Measurements from ENCODE around the gene API5.
A peak's percentile ranks its signal among the peaks of the same experiment; 100 is the strongest.
"Not testable (repeated sequence)": the region's sequence is repeated elsewhere in the genome, so short reads cannot be mapped to it uniquely, and the experiment has no call there.

Gene API5

DNA sequence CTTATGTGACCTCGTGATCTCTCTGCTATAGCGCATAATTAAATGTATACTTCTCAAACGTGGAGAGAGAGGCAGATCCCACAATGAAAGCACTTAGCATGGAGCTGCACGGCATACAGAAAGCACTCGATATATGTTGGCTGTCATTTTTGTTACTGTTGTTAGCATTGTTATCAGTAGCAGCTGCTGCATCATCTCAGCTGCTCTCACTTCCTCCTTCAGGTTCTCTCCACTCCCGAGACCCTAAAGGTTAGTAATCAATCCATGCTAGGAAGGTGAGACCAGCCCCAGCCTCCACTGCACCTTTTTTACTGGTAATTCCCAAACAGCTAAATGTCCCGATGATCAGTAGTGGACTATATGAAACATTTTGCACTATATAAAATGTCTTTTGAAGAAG lies 13.4 kb upstream of the API5 start:
- Histone ChIP-seq H3K27me3 (ENCODE audit: insufficient read depth, low read length) (peaks cover 30% of the 10 kb centered on the region), H3K27ac (ENCODE audit: low read depth, low read length) (no peak overlapping the region), H3K4me1 (ENCODE audit: control insufficient read depth, insufficient read depth, low read length, unreplicated experiment) (no peaks in the 10 kb centered on the region), H3K79me2 (ENCODE audit: control insufficient read depth, insufficient read depth, low read length, unreplicated experiment) (no peaks in the 10 kb centered on the region), H3K36me3 (ENCODE audit: insufficient read depth, low read length) (no peaks in the 10 kb centered on the region), H2AFZ (ENCODE audit: low read length, unreplicated experiment) (no peak overlapping the region), H3K4me3 (ENCODE audit: low read depth, low read length) (no peak overlapping the region)

GRCh38 chr11:43315966-43316365 lies 4.2 kb downstream of the API5 start:
- peaks cover 5% of the 10 kb centered on the region for H3K36me3 ChIP-seq (ENCODE audit: insufficient read depth, low read length)
- H3K4me1 ChIP-seq (ENCODE audit: control insufficient read depth, insufficient read depth, low read length, unreplicated experiment), result peaks cover 16% of the 10 kb centered on the region
- H3K27ac ChIP-seq (ENCODE audit: low read depth, low read length), result no peak overlapping the region
- H3K4me3 ChIP-seq (ENCODE audit: low read depth, low read length), result no peak overlapping the region
- no peaks in the 10 kb centered on the region for H3K27me3 ChIP-seq (ENCODE audit: insufficient read depth, low read length)
- peaks cover 70% of the 10 kb centered on the region for H3K79me2 ChIP-seq (ENCODE audit: control insufficient read depth, insufficient read depth, low read length, unreplicated experiment)
- no peak overlapping the region for H2AFZ ChIP-seq (ENCODE audit: low read length, unreplicated experiment)

- H3K27ac ChIP-seq (ENCODE audit: low read depth, low read length), result no peak overlapping the region
- peaks cover 70% of the 10 kb centered on the region for H3K79me2 ChIP-seq (ENCODE audit: control insufficient read depth, insufficient read depth, low read length, unreplicated experiment)
- H3K36me3 ChIP-seq (ENCODE audit: insufficient read depth, low read length), result peaks cover 9% of the 10 kb centered on the region
These were observed 4.7 kb downstream of the API5 start for GRCh38 chr11:43316451-43316850.

GRCh38 chr11:43327987-43328386 lies 16.2 kb downstream of the API5 start:
- Histone ChIP-seq H3K79me2 (ENCODE audit: control insufficient read depth, insufficient read depth, low read length, unreplicated experiment) (no peaks in the 10 kb centered on the region), H3K36me3 (ENCODE audit: insufficient read depth, low read length) (peaks cover 58% of the 10 kb centered on the region), H3K4me1 (ENCODE audit: control insufficient read depth, insufficient read depth, low read length, unreplicated experiment) (peaks cover 17% of the 10 kb centered on the region), H3K27ac (ENCODE audit: low read depth, low read length) (peak overlapping the region; percentile 57), H3K4me3 (ENCODE audit: low read depth, low read length) (no peak overlapping the region), H2AFZ (ENCODE audit: low read length, unreplicated experiment) (no peak overlapping the region), H3K27me3 (ENCODE audit: insufficient read depth, low read length) (no peaks in the 10 kb centered on the region)

More at GRCh38 chr11:43316451-43316850, 4.7 kb downstream of the API5 start:
- Histone ChIP-seq H3K4me1 (ENCODE audit: control insufficient read depth, insufficient read depth, low read length, unreplicated experiment) (peaks cover 16% of the 10 kb centered on the region), H2AFZ (ENCODE audit: low read length, unreplicated experiment) (no peak overlapping the region), H3K4me3 (ENCODE audit: low read depth, low read length) (no peak overlapping the region), H3K27me3 (ENCODE audit: insufficient read depth, low read length) (no peaks in the 10 kb centered on the region)

- Histone ChIP-seq H3K36me3 (ENCODE audit: insufficient read depth, low read length) (peaks cover 59% of the 10 kb centered on the region), H3K79me2 (ENCODE audit: control insufficient read depth, insufficient read depth, low read length, unreplicated experiment) (no peaks in the 10 kb centered on the region), H3K27me3 (ENCODE audit: insufficient read depth, low read length) (no peaks in the 10 kb centered on the region), H2AFZ (ENCODE audit: low read length, unreplicated experiment) (no peak overlapping the region), H3K4me3 (ENCODE audit: low read depth, low read length) (no peak overlapping the region), H3K27ac (ENCODE audit: low read depth, low read length) (peak overlapping the region; percentile 57), H3K4me1 (ENCODE audit: control insufficient read depth, insufficient read depth, low read length, unreplicated experiment) (peaks cover 17% of the 10 kb centered on the region)
These were observed 16.7 kb downstream of the API5 start for GRCh38 chr11:43328482-43328881.

- H3K27me3 ChIP-seq (ENCODE audit: insufficient read depth, low read length), result no peaks in the 10 kb centered on the region
- no peak overlapping the region for H3K27ac ChIP-seq (ENCODE audit: low read depth, low read length)
- no peaks in the 10 kb centered on the region for H3K79me2 ChIP-seq (ENCODE audit: control insufficient read depth, insufficient read depth, low read length, unreplicated experiment)
- H2AFZ ChIP-seq (ENCODE audit: low read length, unreplicated experiment), result no peak overlapping the region
- H3K4me1 ChIP-seq (ENCODE audit: control insufficient read depth, insufficient read depth, low read length, unreplicated experiment), result no peaks in the 10 kb centered on the region
- H3K36me3 ChIP-seq (ENCODE audit: insufficient read depth, low read length), result peaks cover 41% of the 10 kb centered on the region
- H3K4me3 ChIP-seq (ENCODE audit: low read depth, low read length), result no peak overlapping the region
These were observed 29.4 kb downstream of the API5 start for GRCh38 chr11:43341159-43341558.

DNA sequence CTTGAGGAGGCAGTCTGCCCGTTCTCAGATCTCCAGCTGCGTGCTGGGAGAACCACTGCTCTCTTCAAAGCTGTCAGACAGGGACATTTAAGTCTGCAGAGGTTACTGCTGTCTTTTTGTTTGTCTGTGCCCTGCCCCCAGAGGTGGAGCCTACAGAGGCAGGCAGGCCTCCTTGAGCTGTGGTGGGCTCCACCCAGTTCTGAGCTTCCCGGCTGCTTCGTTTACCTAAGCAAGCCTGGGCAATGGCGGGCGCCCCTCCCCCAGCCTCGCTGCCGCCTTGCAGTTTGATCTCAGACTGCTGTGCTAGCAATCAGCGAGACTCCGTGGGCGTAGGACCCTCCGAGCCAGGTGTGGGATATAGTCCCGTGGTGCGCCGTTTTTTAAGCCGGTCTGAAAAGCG lies 39.6 kb downstream of the API5 start:
- not testable (repeated sequence) for H3K36me3 ChIP-seq (ENCODE audit: insufficient read depth, low read length); H3K27ac ChIP-seq (ENCODE audit: low read depth, low read length); H3K27me3 ChIP-seq (ENCODE audit: insufficient read depth, low read length); H3K4me3 ChIP-seq (ENCODE audit: low read depth, low read length); H2AFZ ChIP-seq (ENCODE audit: low read length, unreplicated experiment); H3K4me1 ChIP-seq (ENCODE audit: control insufficient read depth, insufficient read depth, low read length, unreplicated experiment); H3K79me2 ChIP-seq (ENCODE audit: control insufficient read depth, insufficient read depth, low read length, unreplicated experiment)

- Histone ChIP-seq H2AFZ (ENCODE audit: low read length, unreplicated experiment) (no peak overlapping the region), H3K27ac (ENCODE audit: low read depth, low read length) (no peak overlapping the region), H3K4me3 (ENCODE audit: low read depth, low read length) (no peak overlapping the region), H3K27me3 (ENCODE audit: insufficient read depth, low read length) (no peaks in the 10 kb centered on the region), H3K36me3 (ENCODE audit: insufficient read depth, low read length) (no peaks in the 10 kb centered on the region), H3K79me2 (ENCODE audit: control insufficient read depth, insufficient read depth, low read length, unreplicated experiment) (peaks cover 4% of the 10 kb centered on the region), H3K4me1 (ENCODE audit: control insufficient read depth, insufficient read depth, low read length, unreplicated experiment) (peaks cover 3% of the 10 kb centered on the region)
These were observed 42.5 kb downstream of the API5 start for GRCh38 chr11:43354311-43354710.

- H3K27ac ChIP-seq (ENCODE audit: low read depth, low read length), result no peak overlapping the region
- H3K36me3 ChIP-seq (ENCODE audit: insufficient read depth, low read length), result no peaks in the 10 kb centered on the region
- H3K4me1 ChIP-seq (ENCODE audit: control insufficient read depth, insufficient read depth, low read length, unreplicated experiment), result peaks cover 14% of the 10 kb centered on the region
- peaks cover 24% of the 10 kb centered on the region for H3K79me2 ChIP-seq (ENCODE audit: control insufficient read depth, insufficient read depth, low read length, unreplicated experiment)
- H2AFZ ChIP-seq (ENCODE audit: low read length, unreplicated experiment), result no peak overlapping the region
- H3K4me3 ChIP-seq (ENCODE audit: low read depth, low read length), result no peak overlapping the region
- H3K27me3 ChIP-seq (ENCODE audit: insufficient read depth, low read length), result no peaks in the 10 kb centered on the region
These were observed 44.5 kb downstream of the API5 start for GRCh38 chr11:43356336-43356735.

- Histone ChIP-seq H3K27me3 (ENCODE audit: insufficient read depth, low read length) (no peaks in the 10 kb centered on the region), H3K4me3 (ENCODE audit: low read depth, low read length) (peak overlapping the region; percentile 94), H3K4me1 (ENCODE audit: control insufficient read depth, insufficient read depth, low read length, unreplicated experiment) (peaks cover 14% of the 10 kb centered on the region), H3K36me3 (ENCODE audit: insufficient read depth, low read length) (no peaks in the 10 kb centered on the region), H2AFZ (ENCODE audit: low read length, unreplicated experiment) (peak overlapping the region; percentile 94), H3K79me2 (ENCODE audit: control insufficient read depth, insufficient read depth, low read length, unreplicated experiment) (peaks cover 42% of the 10 kb centered on the region), H3K27ac (ENCODE audit: low read depth, low read length) (peak overlapping the region; percentile 81; the same call in 1 of the 2 replicates)
These were observed 46.5 kb downstream of the API5 start for GRCh38 chr11:43358279-43358800.

DNA sequence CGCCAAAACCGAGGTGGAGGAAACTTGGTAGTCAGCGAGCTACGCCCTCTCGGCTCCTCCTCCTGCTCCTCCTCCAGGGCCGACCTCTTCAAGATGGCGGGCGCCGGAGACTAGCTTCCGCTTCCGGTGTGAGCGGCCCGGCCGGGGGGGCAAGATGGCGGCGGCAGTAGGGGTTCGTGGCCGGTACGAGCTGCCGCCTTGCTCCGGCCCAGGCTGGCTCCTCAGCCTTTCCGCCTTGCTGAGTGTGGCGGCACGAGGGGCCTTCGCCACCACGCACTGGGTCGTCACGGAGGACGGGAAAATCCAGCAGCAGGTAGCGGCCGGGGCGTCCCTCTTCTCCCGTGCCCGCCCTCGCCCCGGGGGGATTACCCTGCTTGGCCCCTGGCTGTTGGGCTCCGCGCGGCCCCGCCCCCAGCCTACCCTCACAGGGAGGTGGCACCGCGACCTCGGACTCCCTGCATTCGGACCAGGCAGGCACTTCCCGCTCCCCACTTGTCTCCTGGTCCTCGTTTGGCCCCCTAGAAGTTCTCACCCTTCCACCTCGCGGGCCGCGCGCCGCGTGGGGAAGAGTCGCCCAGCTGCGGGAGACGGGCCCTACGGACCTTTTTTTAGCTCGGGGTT lies 47.1 kb downstream of the API5 start, which contains the start of gene TTC17:
TTC17 (plus strand) TSS at position 120 of the 621 bp plus-strand sequence; CDS start at position 155, 35 bp downstream.
- peaks cover 48% of the 10 kb centered on the region for H3K79me2 ChIP-seq (ENCODE audit: control insufficient read depth, insufficient read depth, low read length, unreplicated experiment)
- H3K4me1 ChIP-seq (ENCODE audit: control insufficient read depth, insufficient read depth, low read length, unreplicated experiment), result peaks cover 14% of the 10 kb centered on the region
- H2AFZ ChIP-seq (ENCODE audit: low read length, unreplicated experiment), result peak within 1 kb of the TSS; percentile 94
- H3K27me3 ChIP-seq (ENCODE audit: insufficient read depth, low read length), result no peaks in the 10 kb centered on the region
- H3K36me3 ChIP-seq (ENCODE audit: insufficient read depth, low read length), result no peaks in the 10 kb centered on the region
- peak within 1 kb of the TSS; percentile 81 for H3K27ac ChIP-seq (ENCODE audit: low read depth, low read length)
- peak within 1 kb of the TSS; percentile 94 for H3K4me3 ChIP-seq (ENCODE audit: low read depth, low read length)
